Stimulated activated CD8-positive, alpha-beta memory T cell treated with anti-CD3 and anti-CD28 coated beads, Interleukin-12 subunit alpha, Interleukin-12 subunit beta, amount 100 ng/mL, for 24 hours (primary cell): ENCODE measurements around the gene GPR25.

ENCODE experiments used
- DNase-seq: peaks from one replicate; pipeline ENCODE4 v3.0.0-alpha.2; 2020; ENCODE audit errors: extremely low read depth

Gene GPR25, protein sequence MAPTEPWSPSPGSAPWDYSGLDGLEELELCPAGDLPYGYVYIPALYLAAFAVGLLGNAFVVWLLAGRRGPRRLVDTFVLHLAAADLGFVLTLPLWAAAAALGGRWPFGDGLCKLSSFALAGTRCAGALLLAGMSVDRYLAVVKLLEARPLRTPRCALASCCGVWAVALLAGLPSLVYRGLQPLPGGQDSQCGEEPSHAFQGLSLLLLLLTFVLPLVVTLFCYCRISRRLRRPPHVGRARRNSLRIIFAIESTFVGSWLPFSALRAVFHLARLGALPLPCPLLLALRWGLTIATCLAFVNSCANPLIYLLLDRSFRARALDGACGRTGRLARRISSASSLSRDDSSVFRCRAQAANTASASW

DNA sequence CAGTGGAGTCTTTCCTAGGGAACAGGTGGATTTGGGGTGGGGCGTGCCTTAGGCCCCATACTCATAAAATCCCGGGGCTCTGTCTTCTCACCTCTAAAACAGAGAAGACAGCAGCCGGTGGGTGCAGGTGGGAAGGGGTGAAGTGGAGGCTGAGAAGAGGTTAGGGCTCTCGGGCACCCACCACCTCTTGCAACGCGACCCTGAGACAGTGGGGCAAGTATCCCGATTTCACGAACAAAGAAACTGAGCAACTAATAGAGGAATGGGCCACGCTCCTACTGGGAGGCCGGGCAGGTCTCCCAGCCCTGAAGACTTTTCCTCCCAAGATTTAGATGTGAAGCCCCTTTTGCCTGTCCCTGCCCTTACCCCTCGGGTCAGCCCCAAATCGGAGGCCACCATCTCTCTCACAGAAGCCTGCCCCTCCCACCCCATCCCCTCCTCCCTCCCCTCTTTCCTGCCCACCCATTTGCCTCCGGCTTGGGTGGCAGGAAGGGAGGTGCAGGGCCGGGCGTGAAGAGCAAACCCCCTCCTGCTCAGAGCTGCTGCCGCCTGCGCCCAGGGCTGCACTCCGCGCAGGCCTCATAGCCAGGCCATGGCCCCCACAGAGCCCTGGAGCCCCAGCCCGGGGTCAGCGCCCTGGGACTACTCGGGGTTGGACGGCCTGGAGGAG, at the start of gene GPR25:
GPR25 (plus strand) TSS at position 536 of the 670 bp plus-strand sequence; CDS start at position 593, 57 bp downstream.
- DNase-seq: no peak

DNA sequence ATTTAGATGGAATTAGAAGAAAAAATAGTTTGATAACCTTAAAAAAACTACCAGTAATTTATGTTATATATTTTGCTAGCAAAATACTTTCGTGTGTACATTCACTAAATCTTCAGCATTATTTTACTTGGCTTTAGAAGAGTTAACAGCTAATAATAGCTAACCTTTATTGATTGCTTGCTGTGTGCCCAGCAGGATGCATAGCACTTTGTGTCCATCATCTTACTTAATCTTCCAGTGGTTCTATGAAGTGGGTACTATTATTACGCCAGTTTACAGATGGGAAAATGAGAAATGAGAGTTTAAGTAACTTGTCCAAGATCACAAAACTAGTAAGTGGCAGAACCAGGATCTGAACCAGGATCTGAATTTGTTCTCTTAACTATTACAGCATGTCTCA, 41.7 kb upstream of the GPR25 start:
- no peak for DNase-seq

DNA sequence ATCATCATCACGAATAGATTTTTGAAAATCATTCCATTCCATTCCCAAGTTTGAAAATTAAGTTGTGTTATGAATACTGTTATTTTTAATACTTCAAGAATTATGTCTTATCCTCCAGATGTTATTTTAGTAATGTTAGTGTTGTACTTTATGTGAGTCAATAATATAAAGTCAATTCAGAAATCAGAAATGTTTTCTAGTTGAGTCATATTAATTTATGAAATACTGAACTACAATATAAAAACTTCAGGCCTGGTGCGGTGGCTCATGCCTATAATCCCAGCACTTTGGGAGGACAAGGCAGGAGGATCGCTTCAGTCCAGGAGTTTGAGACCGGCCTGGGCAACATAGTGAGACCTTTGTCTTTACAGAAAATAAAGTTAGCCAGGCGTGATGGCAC, 38.4 kb upstream of the GPR25 start:
- no peak for DNase-seq

DNA sequence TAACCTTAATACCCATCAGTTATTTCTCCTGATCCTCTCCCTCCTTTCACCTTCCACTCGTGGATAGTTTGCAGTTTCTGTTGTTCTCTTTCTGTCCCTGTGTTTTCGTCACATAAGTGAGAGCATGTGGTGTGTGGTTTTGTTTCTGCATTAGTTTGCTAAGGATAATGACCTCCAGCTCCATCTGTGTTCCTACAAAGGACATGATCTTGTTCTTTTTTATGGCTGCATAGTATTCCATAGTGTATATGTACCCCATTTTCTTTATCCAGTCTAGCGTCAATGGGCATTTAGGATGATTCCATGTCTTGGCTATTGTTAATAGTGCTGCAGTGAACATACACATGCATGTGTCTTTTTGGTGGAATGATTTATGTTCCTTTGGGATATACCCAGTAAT, 36.6 kb upstream of the GPR25 start:
- DNase-seq: no peak

DNA sequence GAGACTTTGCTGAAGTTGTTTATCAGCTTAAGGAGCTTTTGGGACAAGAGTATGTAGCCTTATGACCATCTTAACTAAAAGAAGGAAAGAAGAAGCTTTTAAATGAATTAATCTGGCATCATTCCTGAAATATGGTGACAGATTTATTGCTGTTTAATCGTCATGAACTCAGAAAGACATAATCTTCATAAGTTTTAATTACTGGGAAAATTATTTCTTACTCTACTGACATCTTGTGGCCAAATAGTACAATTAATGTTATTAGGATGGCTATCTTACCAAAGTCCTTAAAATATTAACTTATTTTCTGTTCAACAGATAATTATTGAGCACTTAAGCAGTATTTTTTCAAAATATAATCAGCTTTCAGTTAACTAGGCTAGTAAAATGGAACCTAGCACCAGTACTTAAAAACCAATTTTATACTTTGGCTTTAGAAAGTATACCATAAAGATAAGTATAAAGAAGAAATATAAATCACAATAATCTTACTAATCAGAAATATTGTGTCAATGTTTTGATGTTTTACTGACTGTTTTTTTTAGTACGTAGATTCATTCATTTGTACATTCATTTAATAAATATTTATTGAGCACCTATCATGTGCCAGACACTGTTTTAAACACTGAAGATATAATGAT, 34.7 kb upstream of the GPR25 start:
- DNase-seq: no peak

DNA sequence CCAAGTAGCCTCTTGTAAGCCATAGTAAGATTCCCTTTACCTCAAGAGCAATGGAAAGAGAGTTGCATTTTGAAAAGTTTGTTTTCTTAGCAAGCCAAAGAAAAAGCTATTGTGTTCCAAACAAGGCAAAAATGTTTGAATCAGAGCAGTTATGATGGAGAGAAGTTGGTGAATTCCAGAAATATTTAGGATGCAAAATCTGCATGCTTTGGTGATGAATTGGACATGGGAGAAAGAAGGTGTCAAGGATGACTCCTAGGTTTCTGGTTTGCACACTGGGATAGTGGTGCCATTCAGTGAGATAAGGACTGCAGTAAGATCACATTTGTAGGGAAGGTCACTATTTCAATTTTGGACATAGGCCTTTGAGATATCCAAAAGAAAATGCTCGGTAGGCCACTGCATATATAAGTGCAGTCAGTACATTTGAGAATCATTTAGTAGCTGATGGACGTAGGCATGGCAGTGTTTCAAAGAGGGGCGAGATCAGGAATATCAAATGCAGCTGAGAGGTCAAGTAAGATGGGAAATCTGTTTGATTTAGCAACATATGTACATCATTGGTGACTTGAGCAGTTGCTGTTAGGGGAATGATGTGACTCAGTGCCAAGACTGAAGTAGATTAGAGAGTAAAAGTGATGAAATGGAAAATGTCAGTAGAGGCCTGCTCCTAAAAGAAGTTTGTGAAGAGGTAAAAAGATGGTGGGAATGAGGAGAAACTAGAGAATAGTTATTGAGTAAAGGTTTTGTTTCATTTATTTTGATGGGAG, 33.9 kb upstream of the GPR25 start:
- DNase-seq: no peak

DNA sequence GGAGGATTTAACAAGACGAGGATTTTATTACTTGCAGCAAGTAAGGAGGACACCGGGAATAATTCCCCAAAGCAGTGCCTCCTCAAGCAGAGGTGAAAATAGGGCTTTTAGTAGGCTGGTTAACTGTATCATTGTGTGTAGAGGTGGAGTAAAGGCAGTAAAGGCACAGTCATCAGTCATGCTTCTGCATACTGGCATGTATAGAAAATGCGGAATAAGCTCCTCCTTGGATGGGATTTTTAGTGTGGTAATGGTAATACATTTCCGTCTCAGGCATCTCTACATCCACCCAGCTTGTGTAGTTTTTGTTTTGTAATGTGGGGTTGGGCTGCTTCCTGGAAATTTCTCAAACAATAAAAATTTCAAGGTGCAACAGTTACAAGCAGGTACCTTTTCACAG, 27.4 kb upstream of the GPR25 start:
- DNase-seq: no peak

DNA sequence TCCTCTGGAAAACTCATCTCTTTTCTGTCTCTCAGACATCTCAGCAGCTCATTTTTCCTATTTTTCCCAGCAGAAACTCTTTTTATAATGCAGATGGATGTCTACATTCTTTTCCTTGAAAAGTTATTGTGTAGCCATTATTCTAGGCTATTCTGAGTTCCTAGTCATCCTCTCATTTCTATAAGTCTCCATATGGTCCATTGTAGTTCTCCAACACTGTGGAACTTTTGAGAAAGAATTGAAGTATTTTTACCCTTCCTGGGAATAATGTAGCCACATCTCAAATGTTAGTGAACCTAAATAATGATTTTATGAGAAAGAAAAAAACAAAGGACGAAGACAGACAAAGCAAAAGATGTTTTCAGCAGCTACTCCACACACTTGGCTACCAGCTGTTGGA, 26.4 kb upstream of the GPR25 start:
- no peak for DNase-seq

DNA sequence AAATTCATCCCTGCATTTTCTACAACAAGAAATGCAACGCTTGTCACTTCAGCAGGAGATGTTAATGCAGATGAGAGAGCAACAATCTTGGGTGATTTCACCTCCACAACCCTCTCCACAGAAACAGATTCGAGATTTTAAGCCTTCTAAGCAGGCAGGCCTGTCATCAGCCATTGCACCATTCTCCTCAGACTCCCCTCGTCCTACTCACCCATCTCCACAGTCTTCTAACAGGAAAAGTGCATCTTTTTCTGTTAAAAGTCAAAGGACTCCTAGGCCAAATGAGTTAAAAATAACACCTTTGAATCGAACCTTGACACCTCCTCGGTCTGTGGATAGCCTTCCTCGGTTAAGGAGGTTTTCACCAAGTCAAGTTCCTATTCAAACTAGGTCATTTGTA, 23.4 kb upstream of the GPR25 start:
- DNase-seq: no peak

DNA sequence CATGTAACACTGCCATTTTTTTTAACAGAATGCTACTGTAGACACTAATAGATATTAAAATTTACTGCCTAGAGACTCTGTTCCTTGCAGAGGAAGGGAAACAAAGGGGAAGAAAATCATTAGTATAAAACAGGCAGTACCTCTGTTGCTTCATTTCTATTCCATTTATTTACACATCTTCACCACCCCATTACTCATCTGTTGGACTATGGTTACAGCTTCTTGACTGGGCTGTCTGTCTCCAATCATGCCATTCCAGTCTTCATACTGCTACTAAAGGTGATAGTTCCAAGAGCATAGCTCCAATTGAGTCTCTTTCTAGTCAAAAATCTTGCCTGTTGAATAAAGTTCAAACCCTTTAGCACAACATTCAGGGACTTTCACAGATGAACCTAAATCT, 22.2 kb upstream of the GPR25 start:
- DNase-seq: no peak

DNA sequence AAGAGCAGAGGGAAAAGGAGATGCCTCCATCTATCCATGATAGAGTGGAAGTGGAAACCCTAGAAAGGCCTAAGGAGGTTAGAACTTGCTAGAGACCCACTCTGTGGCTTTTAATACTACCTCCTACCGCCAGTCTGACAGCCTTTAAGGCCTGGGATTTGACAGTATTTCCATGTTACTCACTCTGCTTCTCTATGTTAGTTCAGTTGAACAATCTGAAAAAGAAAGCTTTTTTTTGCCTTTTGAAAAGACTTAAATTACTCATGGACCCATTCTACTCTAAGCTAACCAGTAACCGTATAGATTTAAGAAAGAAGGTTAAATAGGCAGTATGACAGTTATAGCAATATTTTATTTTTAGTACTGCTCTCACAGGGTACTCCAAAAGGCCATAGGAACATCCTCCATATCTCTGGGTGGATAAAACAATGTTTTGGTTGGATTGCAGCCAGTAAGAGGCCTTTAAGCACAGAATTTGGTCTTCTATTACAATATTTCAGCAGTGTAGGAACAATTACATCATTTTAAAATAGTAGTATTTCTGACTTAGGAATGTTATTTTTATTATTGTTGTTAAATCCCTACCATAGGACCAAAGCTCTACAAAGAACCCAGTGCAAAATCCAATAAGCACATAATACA, 15.9 kb upstream of the GPR25 start:
- DNase-seq: no peak

DNA sequence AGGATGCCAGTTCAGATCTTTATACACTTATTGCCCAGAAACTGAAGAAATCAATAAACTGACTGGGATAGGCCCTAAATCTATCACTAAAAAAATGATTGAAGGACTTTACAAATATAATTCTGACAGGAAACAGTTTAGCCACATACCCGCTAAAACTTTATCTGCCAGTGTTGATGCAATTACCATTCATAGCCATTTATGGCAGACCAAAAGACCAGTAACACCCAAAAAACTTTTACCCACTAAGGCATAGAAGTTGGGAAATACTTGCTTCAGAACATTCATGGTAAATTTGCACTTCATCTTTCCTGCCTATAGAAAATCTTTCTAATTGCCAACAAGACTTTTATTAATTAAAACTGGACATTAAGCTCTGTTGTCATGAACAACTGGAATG, 15.0 kb upstream of the GPR25 start:
- DNase-seq: no peak

DNA sequence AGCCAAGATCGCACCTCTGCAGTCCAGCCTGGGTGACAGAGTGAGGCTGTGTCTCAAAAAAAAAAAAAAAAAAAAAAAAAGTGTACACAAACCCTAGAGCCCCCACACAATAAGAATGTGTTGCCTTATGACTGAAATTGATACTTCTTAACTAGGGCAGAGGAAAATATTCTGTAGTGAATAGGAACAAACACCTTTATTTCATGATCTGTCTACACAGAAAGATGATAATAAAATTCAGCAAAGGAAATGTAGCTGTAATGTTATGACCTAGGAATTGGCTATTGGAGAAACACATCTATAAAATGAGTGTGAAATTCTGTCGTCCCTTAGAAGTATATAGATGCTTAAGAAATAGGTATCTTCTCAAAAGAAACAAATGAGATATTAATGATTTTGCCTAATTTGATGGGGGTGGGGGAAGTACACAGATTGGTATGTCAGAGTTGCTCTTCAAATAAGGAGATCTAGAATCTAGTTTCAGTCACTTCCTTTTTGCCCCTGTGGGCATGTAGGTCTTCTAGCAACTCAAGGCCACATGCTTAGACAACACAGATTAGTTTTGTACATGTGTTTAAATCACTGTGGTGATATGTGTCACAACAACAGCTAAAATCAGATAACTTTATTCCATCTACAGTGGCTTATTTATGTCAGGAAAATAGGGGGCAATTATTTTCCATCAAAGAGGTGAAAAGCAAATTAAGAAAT, 10.7 kb upstream of the GPR25 start:
- DNase-seq: no peak

DNA sequence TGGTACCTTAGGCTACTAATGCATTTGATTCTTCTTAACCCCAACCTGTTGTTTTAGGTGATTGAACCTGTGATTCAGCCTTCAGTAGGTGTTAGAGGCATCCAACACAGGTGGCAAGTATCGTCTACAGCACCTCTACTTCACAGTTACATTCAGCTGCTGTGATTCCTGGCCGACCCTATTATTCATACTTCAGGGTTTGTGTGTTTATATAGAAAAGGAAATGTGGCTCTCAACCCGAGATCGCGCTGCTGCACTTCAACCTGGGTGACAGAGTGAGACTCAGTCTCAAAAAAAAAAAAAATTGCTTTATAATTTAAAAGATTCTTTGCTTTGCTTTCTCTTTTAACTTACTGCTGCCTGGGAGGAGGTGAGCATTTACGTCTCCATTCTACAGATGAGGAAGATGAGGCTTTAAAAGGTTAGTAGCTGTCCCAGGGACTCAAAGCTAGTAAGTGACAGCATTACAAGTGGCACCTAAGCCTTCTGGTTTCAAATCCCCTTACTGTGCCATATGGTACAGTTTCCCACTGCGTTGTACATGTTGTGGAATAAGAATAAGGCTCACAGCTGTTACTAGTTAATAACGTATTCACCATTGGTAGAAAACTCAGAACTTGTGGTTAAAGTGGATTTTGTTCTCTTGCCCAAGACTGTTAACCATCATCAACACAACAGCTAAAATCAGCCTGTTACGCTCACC, 9.9 kb upstream of the GPR25 start:
- DNase-seq: no peak

DNA sequence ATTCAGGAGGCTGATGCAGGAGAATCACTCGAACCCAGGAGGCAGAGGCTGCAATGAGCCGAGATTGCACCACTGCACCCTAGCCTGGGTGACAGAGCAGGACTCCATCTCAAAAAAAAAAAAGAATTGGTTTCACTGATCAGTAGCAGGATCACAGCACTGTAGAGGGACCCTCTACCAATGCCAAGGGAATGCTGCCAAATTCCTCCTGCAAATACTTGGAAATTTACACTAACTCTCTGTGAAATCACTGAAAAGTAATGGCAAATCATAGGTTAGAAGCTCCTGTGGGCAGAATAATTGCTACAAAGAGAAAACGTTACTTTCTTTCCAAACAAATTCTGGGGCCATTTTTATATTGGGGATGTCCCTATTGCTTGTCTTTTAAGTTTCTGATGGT, 6.7 kb upstream of the GPR25 start:
- no peak for DNase-seq

DNA sequence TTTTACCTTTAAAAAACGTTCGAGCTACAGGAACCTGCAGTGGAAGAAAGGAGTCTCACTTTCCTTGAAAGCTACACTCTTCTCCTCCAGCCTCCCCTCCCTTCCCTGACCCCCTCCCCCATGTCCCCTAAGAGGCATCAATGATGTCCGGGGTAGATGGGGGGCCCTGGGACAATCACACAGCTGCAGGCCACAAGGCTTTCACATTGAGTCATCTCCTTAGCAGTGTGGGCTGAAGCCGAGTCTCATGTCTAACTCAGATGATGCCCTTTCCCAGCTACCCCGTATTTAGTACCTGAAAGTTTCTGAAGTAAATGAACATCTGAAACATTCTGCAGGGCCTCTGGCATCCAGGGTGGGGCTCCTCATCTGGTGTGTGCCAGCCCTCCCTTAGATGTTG, 6.3 kb upstream of the GPR25 start:
- DNase-seq: no peak

DNA sequence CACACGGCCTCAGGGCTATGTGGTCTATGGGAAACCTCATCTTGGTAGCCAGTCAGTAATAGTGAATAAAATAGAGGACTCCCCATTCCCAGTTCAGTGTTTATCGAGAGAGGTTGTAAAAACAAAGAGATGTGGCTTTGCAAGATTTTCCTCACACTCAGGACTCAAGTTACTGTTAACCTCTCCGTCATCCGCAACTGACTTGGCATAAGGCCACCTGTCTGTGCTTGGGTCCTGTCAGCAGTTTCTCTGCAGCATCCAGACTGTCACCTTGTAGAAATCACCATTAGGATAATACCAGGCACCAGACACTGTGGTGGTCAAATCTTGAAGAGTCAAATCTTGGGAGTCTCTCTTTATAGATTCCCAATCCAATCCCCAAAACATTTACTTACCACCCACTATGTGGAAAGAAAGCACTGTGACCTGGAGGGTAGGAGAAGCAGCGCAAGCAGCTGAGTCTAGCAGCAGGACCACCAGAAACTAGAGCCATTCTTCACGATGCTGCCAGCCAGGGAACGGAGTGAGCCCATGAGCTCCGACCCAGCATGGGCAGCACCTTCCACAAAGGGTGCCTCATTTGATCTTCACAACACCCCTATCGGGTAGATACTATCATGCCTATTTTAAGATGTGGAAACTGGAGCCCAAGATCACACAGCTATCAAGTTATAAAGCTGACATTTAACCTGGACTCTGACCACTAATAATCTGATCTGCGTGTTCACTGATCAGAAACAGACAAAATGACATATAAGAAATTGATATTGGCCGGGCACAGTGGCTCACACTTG, 5.6 kb upstream of the GPR25 start:
- DNase-seq: no peak

DNA sequence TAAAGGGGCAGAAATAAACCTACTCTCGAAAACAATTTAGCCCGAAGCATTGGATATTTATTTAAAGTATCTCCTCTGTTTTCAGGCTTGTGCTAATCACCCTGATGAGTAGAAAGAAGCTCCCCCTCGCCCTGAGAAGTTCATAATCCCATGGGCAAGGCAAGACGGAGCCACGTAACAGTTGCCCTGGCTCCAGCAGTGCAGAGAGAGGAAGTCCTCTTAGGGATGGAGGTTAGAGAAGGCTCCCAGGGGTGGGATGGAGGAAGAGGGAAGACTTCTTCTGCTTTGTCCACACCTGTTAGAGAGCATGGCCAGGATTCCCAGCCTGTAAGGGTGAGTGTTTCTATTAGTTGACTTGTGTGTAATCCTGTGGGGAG, 3.4 kb upstream of the GPR25 start:
- no peak for DNase-seq

DNA sequence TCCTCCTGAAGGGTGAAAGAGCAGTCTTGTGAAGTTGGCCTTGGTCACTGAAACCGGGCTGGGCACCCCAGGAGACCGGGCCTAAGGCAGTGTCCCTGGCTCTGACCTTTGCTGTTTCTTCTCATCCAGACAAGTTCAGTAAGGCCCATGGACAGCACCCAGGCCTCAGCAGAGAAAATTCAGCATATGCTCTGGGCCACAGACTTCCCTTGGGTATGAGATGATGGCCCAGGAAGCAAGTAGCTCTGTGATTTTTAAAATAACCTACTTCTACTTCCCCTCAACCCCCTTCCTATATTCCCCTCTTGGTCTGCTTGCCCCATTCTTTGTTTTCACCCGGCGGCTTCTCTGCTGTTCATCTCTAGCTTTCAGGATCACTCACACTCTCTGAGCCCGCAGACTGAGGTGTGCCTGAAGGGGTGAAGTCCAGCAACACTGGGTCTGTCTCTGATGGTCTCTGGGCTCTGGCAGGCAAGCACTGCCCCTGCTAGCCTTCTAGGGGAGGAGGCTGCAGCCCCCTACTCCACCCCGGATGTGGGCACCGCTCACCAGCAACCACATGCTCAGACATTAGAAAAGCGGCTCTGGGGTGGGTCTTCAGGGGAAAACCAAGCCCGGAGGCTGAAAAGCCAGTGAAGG, 2.9 kb upstream of the GPR25 start:
- DNase-seq: no peak
